Measurements from ENCODE around the gene ARHGAP28.

ARHGAP28 gene, protein sequence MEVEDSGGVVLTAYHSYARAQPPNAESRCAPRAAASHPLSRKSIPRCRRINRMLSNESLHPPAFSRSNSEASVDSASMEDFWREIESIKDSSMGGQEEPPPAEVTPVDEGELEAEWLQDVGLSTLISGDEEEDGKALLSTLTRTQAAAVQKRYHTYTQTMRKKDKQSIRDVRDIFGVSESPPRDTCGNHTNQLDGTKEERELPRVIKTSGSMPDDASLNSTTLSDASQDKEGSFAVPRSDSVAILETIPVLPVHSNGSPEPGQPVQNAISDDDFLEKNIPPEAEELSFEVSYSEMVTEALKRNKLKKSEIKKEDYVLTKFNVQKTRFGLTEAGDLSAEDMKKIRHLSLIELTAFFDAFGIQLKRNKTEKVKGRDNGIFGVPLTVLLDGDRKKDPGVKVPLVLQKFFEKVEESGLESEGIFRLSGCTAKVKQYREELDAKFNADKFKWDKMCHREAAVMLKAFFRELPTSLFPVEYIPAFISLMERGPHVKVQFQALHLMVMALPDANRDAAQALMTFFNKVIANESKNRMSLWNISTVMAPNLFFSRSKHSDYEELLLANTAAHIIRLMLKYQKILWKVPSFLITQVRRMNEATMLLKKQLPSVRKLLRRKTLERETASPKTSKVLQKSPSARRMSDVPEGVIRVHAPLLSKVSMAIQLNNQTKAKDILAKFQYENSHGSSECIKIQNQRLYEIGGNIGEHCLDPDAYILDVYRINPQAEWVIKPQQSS

DNA sequence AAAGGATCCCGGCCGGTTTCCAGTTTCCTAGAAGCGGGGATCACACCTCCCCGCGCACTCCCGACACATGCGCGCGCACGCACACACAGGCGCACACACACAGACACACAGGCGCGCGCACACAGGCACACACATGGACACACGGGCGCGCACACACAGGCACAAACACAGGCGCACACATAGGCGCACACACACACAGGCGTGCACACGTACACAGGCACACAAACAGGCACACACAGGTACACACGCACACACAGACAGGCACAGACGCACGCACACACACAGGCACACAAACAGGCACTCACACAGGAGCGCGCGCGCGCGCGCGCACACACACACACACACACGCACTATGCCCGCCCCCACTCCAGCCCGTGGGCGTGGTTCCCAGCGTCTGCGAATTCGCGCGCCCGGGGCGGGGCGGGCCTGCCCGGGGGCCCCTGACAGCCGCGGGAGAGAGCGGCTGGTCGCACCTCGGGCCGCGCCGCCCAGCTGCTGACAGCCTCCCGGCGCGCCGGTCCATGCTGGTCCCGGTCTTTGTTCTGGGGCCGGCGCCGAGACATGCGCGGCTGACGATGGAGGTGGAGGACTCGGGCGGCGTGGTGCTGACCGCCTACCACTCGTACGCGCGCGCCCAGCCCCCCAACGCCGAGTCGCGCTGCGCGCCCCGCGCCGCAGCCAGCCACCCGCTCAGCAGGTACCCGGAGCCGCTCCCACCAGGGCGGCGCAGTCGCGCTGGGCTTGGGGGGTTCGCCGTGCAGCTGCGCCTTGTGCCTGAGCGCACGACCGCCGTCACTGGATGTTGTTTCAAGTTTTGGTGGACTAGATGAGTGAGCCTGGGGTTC lies at the start of gene ARHGAP28:
TSS of gene ARHGAP28 (plus strand) at position 470 of the 845 bp plus-strand sequence. CDS start at position 576, 106 bp downstream.
- peak; percentile 84 for DNase-seq

DNA sequence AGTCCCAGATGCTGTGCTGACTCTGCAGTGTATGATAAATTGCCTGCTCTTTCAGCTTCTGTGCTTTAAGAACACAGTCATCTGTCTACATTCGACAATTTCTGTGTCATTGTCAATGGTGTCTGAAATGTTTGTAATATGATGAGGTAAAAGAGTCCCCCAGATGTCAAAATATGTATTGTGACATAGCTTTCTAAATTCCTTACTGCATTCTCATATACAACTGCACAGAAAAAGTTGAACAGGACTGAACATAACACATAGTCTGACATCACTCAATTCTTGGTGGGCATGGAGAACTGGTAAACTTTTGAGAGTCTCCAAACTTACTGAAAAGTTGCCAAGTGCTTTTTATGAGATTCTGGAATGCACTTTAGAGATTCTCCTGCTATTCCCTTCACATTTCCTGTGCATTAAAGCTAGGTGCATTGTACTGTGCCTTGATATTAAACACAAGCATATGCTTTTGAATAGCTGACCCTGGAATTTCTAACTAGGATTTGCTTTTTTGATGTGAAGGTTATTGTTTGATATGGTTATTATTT lies 48.1 kb upstream of the ARHGAP28 start:
- no peak for DNase-seq

DNA sequence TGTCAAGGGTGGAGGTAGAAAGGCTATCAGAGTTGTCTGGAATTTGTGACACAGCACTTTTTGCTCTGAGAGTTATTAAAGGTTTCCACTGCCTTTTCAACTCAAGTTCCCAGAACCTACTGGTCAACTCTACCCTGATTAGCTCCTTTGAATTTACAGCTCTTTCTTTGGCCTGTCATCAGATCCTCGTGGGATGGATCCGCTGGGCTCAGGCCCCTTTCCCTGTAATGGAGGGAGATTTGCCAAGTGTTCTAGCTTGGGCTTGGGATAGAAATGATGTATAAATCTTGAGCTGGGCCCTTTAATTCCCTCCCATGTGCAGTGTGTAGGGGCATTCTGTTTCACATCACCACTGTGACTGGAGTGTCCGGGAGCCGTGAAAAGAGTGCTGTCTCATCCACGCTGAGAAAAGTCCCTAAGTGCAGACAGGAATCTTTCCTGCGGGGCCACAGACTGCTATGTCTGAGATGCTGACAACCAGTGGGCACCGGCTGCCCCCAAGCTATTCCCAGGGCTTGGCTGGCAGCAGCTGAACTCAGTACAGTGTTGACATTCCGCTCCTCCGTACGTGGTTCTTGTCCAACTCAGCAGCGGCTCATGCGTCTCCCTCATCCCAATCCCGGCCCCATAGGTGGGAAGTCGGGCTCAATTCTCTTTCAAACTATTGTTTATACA lies 46.9 kb upstream of the ARHGAP28 start:
- no peak for DNase-seq

DNA sequence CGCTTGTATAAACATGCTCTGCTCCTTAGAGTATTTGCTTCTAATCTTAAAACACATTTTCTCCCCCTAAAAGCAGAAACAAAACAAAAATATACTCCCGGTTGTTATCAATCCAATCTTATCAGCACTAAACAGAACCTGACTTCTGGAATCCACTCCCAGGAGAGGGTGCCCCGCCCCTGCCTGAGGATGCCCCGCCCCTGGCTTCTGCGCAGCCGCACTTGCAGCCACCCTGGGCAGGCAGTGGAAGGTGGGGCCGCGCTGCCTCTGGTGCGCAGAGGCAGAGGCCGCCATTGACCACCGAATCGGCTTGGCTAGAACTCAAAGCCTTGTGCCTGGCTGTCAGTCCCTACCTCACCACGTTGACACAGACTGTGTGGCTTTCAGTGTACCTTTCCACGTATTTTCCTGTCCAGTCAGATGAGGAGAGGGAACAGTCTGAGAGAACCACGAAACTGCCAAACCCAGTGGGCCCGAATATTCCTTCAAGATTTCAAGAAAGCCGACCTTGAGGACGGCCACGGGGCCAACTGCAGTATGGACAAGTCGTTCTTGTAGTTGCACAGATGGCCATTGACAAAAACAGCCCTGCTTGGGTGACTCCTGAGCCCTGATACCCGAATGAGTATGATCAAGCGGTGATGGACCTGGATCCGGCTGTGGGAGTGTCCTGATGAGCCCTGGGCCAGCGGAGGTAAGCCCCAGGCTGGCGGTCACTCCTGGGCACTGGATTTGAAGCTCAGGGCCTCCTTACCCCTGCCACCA lies 46.2 kb upstream of the ARHGAP28 start:
- no peak for DNase-seq

DNA sequence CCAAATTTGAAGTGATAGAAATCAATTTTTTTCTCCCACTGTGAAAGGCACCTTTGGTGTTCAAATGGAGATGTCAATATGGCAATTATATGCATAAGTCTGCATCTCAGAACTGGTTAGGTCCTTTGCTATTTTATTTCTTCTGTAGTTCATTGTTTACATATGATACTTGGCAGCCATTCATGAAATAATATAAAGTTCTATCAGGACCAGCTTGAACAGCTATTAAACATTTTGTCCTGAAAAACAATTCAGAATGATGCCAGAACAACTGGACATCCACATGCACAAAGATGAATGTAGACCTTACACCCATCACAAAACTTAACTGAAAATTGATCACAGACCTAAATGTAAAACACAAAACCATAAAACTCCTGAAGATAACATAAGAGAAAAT lies 41.8 kb upstream of the ARHGAP28 start:
- DNase-seq: no peak

DNA sequence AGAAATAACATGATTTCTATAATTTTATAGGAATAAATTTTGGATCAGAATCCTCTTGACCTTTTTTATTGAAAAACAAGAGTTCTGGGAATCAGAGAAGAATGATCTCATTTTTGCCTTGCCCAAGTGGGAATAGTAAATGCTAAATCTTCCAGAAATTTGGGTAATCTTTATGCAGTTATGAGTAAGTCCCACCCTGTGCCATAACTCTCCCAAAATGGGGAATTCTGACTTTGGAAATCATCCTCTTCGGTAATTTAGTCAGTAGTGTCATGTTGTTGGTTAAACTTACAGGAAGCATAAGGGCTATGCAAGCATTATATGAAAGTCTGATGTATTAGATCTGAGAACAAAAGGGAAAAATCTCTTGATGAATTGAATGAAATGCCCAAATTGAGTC lies 20.6 kb upstream of the ARHGAP28 start:
- DNase-seq: no peak

DNA sequence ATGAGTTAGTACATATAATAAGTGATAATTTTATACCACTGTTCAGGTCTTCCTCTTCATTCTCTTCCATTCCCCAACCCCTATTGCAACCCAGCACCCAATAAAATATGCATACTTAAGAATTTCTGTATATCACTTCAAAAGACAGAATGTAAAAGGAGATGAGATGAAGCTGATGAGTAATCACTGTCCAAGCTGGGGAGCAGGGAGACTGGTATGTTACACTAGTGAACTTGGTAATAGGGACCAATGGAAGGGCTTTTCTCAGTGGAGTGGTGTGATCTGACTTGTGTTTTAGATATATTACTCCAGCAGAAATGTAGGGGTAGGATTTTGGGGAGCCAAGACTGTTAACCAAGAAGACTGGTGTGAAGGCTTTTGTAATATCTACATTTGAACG lies 18.0 kb upstream of the ARHGAP28 start:
- no peak for DNase-seq

DNA sequence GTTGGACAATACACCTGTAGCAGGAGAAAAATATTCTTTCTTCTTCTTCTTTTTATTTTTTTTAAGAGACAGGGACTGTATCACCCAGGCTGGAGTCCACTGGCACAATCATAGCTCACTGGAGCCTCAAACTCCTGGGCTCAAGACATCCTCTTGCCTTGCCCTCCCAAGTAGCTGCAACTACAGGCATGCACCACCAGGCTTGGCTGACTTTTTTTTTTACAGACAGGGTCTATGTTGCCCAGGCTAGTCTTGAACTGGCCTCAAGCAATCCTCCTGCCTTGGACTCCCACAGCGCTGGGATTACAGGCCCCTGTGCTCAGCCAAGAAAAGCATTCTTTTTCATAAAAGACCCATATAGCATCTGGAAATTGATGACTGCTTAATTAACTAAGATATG lies 17.1 kb upstream of the ARHGAP28 start:
- no peak for DNase-seq

DNA sequence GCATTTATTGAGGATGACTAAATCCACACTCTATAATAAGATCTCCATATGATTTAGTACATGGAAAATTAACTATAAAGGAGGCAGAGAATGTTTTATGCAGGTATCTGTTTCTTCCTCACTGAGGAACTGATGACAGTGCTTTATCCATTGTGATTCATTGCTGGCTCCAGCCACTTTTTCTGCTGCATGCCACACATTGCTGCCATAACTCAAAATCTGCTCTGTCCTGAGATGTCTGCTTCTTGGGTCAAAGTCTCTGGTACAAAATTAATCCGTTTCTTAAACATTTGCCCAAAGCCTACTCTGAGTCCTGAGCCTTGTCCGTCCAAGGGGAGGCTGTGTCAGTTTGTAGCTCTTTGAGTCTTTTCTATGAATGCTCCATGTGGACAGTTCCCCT lies 15.5 kb upstream of the ARHGAP28 start:
- DNase-seq: no peak

DNA sequence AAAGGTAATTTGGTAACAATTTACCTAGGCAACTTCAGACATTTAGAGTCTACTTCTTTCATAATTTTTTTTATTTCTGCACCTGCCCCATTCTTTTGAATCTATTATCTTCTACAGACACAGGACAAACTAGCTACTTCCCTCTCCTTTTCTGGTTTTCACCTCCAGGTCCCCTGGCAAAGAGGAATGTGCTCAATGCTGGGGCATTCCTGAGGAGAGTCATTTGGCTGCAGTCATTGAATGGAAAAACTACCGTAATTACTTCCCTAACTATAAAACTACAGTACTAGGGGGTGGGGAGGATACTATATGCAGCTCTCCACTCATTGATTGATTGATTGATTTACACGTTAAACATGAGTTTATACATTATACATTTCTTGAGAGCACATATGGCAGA lies 11.2 kb upstream of the ARHGAP28 start:
- no peak for DNase-seq

DNA sequence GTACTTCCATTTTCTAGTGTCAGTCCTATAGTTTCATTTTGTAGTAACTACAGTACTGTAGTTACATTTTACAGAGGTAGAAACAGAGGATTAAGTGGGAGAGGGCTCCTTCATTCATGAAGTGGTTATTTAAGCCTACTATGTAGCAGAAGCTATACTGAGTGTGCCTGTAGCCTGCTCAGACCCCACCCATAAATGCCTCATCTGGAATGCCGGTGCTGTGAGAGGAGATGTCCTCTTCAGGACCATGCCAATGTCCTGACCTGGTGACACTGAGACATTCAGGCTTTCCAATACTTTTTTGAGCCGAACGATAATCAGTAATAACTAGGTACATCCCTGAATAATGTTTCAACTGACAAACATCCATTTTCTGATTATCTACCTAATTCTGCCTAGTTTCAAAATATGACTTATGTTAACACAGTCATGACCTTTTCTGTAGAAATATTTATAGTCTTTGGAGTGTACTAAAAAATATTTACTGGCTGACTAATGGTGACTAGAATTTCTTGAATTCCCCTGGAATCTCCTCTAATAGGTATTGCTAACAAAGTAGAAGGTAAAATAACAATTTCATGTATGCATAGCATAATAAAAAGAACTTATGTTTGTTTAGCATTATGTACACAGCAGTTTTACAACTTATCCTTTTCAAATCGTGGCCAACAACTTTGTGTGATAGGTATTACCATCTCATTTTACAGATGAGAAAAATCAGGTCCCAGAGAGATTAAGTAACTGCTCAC lies 10.2 kb upstream of the ARHGAP28 start:
- no peak for DNase-seq

DNA sequence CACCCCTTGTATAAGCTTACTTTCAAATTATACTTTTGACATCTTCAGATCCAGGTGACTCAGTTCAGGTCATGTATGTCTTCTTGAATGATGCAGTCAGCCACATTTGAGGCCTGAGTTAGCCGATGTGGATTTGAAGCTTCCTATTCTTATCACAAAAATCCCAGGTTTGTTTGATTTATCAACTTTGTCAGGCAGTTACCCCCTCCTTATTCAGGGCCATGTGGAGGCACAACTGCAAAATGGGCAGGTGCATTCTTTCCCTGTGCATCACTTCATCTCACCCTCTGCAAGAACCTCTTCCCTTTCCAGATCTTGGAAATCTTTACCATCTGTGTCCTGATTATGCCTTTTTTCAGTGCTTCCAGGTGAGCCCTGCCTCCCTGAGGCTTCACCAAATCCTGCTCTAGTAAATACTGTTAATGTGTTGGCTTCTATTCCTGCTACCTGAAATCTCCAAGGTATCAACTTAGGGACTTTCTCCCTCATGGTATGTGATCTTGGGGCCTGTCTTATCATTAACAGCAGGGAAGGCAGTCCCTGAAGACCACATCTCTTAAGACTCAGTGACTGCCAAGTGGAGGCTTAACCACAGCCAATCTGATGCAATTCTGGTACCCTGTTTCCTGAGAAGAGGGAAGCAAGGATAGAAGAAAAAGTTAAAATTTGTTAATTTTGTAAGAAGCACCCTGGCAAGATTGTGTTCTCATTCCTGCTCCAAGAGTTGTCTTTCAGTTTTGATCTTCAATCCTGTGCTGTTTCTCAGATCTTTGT lies 9.4 kb upstream of the ARHGAP28 start:
- DNase-seq: no peak

DNA sequence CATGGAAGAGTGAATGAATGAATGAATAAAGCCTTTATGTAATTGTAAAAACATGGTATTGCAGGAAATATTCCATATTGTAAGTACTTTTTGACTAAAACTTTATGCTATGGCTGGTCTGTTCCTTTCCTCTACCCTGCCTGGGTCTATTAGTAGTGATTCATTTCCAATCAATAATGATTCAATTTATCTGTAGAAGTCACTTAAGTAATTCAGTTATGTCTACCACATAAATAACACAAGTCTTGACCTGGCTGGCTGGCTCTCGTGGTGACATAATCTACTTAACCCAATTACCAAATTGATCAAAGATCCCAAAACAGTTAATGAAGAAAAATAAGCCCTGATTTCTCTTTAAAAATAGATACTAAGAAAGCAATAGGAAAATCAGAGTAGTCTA lies 7.8 kb upstream of the ARHGAP28 start:
- no peak for DNase-seq

DNA sequence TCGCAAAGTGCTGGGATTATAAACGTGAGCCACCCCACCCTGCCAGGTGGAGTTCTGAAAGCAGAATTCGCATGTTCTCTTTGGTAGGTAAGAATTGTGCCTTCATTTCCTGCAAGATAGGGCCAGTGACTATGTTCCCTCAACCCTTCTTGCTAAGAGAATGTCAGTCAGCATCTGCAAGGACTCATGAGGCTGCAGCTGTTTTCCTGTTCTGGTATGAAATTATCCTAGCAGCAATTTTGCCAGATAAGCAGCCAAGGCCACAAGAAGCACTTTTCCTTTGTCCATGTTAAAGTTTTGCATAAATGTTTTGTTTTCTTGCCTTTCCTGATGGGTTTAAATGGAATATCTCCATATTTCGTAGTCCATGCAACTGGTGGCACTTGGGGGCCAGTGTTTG lies 6.8 kb upstream of the ARHGAP28 start:
- DNase-seq: no peak

DNA sequence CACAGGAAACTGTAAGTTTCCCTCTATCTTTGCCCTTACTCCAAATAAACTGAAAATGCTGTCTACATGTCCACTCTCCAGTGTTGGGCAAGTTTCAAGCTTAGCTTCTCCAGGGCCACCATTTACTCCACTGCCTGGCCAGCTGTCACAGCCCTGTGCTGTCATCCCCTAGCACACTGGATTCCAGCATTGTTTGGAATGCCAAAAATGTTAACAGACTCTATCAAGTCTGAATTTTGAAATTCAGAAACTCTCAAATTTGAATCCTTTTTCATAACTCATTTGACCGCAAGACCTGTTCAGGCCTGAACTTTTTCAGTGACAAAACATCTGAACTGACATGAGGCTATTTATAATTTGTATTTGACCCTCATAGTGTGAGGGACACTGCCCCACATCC lies 5.2 kb upstream of the ARHGAP28 start:
- no peak for DNase-seq

DNA sequence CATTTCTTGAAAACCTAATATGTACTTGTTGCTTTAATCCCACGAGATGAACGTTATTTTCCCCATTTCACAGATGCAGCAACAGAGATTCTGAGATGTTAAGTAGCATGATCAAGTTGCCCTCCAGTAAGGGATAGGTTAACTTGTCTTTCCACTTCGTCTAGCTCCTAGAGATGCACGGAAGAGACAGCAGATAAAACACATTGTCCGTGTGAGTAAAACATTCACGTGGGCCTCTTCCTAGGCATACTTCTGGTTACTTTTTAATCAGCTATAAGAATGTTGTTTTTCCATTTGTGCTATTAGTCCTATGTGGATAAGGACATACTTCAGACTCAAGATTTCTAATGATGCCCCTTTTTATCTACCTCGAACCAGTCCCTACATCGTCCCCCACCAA lies 1.2 kb upstream of the ARHGAP28 start:
- DNase-seq: no peak

DNA sequence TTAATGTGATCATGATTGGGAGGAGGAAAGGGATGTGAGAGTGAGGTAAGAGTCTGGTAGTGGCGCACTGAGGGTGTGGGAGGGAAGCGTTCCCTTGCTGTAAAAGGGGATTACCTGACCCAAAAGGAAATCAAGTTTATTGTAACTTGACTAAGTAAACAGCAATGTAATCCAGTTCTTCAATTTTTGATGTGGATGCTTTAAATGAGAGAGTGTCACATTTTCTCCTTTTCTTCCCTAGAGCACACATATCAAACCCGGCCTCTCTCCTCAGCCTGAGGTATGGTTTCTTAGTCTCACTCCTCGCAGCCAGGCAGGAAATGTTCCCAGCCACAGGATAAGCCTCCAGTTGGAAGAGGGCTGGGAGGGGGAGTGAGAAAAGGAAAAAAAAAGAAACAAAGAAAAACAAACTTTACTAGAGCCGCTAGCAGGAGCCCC lies 688 bp upstream of the ARHGAP28 start:
- no peak for DNase-seq

DNA sequence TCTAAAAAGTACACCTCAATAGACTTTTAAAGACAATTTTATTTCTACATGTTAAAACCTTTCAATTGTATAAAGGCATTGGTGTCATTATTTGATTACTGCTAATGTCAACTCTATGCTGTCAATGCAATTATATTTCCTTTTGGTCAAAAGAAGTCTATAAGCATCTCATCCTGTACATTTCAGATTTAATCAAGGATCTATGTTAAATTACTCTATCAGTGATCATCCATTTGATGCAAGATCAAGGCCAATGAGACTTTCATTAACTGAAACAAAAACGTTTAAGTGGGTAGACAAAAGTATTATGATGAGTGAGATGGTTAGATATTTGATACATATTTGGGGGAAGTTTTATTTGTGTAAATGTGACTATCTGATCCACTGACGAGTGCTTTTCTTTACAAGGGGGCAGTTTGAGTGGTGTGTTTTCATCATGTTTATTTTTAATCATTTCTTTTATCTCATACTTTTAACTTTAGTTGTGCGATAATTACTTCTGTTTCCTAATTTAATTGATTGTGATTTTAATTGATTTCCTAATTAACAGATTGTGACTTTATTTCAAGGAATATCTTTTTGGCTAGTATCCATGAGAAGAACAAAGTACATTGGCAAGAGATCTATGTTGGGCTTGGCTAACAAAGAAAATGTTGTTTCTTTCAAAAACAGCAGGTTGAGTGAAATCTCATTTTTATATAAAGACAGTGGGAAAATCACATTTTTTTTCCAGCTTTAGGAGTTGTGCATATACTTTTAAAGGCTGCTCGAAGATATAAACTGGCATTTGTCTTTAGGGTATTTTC lies 1.1 kb downstream of the ARHGAP28 start:
- DNase-seq: no peak

DNA sequence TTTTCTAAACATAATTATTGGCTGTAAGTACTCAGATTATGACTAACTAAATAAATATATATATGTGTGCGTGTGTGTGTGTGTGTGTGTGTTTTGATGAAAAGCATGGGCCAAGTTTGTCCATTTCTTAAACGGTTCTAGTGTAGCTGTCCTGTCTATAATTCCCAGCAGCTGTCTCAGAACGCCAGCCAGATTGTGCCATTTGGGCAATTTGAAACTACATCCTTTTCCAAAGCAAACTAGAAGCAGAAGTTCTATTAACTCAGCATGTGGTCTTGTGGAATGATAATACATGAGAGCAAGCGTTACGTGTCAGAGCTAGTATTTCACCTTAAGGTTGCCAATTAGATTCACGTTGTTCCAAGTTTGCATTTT lies 1.7 kb downstream of the ARHGAP28 start:
- peak; percentile 61 to 85 for DNase-seq
